ENCODE data around the gene MCF2L2.

The MCF2L2 gene

DNA sequence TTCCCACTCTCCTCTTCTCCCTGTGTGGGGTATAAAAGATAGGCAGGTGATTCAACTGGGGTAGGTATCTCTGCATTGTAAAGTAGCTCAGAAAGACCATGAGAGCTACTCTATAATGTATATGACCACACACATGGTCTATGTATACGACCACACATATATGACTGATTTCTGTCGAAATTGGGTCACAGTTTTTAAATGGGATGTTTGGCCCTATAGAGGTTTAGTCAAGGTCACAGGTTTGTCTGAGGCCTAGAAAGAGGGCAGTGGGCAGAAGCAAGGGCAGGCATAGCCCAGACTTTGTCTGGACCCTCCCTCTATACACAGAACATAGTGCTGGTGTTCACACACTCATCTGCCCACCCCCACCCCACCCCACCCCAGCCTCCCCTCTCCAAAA, 270.3 kb downstream of the MCF2L2 start:
- DNase-seq: no peak

DNA sequence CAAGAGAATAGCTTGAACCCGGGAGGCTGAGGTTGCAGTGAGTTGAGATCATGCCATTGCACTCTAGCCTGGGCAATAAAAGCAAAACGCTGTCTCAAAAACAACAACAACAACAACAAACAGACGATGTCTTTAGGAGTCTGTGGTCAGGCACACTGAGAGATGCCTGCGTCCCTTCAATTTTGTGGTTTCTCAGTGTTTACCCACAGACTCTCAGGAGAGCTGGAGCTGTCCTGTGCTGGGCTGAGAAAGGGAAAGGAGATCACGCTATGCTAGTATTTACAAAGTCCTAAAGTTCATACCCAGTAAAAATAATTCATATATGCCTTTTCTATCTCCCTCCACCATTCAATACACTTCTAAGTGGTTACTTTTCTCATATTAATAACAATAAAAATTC, 272.2 kb downstream of the MCF2L2 start:
- no peak for DNase-seq

DNA sequence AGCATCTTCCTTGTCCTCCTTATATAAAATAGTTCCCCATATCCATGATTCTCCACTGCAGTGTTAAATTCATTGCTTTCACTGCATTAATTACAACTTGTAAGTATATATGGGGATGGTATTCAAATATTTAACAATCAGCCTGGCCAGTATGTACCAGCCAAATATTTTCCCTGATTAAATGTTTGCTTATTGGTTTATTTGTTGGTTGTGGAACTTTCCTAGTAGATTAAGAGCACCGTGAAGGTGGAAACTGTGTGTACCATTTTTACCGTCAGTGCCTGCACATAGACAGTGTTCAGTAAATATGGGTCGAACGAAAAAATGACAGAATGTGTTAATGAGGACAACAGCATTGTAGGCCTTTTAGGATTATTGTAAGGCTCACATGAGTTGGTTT, 272.9 kb downstream of the MCF2L2 start:
- DNase-seq: no peak

DNA sequence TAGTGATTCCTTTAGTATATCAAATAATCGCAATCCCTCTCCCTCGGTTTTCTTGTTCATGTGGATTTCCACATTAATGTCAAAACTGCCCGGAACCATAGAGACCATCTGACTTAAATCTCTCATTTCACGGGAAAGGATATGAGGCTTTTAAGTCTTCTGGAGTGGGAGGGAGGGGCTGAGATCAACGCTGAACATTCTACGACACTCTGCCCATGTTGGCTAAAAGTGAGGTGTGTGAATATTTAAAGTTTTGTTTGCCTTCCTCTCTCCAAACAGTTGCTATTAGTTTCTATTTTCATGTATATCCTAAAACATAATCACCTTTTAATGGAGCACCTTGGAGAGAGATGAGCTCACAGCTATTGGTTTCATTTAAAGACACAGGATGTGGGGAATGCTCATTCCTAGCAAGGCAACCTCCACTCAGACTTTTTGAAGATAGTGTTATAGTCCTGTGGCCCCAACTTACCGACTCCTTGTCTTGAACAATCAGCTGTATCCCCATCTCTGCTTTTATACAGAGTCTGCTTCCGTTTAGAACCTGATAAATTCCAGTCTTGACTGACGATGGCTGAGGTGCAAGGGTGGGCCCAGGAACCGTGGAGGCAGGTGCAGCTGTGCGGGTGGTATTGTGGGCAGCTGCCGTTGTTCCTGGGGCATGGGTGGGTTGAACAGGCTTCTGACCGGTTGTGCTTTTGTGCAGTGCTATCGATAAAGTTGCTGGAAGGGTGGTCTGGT, 275.0 kb downstream of the MCF2L2 start:
- DNase-seq: no peak

DNA sequence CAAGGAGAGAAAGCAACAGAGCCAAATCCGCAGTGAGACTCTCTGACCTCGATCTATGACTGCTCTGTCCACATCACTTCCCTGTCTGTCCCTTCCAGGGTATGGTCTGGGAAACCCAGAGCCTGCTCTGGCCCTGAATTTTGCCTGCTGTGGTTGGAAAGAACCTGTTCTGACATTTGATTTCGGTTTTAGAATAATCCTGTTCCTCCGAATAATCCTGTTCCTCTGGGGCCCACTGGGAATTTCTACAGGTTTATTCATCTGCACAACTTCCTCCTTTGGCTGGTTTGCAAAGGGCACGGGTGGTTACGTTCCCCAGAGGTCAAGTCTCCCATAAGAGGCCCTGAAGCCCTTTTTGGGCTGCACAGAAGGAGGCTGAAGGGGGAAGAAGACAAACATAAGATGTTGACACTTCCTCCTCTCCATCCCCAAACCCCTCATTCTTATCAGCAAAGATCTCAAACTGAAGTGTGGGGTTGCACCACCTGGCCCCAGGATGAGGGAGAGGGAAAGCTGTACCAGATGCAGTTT, 276.5 kb downstream of the MCF2L2 start:
- no peak for DNase-seq

DNA sequence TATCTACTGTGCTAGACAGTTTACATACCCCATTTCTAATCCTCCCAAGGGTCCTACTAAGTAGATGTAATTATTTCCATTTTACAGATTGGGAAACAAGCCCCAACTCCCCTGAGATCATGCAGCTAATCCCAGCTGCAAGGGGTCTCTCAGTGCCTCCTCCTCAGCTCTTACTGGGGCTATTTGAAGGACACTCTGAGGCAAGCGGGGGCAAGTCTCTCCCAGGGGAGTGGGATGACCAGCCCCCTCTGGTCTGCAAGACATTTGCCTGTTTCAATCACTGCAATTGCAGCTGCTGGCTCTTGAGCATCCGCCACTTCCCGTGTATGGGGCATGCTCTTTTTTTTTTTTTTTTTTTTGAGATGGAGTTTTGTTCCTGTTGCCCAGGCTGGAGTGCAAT, 277.3 kb downstream of the MCF2L2 start:
- DNase-seq: no peak

DNA sequence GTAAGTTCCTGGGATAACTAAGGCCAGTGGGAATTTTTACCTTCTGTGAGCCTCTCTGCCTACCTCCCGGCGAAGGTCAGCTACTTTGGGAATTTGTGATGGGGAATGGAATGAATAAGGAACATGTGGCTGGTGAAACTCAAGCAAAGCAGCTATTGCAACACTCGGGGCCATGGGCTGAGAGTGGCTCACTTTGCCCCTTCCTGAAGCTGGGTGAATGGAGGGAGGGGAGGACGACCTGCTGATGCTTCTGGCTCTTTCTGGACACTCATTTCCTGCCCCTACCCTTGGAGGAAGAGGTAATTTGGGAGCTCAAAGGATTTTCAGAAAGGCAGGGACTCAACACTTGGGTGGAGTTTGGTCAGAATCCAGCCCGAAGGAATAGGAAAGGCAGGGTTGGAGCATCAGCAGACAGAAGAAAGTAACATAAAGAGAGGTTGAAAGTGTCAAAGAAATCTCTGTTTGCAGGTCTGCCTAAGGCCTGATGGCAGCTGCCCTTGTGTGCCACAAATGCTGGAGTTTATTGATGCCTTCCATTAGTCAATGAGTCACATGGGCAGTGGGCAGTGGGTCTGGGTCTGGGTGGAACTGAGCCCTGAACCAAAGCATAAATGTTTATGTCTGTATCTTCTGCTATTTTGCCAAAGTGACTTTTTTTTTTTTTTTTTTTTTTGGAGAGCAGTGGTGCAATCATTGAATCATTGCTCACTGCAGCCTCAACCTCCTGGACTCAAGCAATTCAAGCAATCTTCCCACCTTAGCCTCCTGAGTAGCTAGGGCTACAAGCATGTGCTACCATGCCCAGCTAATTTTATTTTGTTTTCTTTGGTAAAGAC, 278.3 kb downstream of the MCF2L2 start:
- no peak for DNase-seq

DNA sequence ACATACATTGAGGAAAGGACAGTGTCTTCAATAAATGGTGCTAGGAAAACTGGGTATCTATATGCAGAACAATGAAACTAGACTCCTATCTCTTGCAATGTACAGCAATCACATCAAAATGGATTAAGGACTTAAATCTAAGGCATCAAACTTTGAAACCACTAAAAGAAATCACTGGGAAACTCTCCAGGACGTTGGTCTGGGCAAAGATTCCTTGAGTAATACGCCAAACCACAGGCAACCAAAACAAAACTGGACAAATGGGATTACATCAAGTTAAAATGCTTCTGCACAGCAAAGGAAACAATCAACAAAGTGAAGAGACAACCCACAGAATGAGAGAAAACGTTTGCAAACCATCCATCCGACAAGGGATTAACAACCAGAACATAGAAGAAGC, 280.4 kb downstream of the MCF2L2 start:
- DNase-seq: no peak

DNA sequence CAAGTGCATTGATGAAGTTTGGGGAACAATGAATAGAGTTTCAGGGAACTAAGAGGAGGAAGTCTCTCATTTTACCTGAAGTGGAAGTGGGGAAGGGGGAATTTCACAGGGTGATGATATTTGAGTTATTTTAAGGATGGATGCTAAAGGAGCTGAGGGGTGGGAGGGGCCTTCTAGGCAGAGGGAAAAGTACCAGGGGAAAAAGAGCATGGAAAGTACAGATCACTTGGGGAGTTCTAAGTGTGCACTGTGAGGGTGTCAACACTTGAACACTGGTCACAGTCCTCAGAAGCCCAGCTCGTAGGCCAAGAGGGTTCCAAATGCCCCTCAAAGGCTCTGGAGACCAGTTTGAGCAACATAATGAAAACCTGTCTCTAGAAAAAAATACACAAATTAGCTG, 284.1 kb downstream of the MCF2L2 start:
- DNase-seq: no peak

DNA sequence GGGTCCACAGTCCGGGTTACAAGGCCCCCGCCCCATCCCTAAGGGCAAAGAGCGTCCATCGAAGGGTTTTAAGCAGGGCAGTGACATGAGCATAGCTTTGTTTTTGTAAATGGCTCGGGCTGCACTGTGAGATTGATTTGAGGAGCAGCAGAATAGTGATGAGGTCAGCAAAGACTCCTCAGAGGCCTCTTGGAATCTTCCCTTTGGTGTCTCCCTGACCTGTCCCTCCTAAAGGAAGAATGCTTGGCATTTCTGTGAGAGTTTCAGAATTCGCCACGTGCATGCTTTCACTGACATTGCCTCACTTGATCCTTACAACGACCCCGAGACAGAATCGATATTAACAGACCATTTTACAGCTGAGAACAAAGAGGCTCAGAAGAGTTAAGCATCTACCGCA, 286.2 kb downstream of the MCF2L2 start:
- no peak for DNase-seq

DNA sequence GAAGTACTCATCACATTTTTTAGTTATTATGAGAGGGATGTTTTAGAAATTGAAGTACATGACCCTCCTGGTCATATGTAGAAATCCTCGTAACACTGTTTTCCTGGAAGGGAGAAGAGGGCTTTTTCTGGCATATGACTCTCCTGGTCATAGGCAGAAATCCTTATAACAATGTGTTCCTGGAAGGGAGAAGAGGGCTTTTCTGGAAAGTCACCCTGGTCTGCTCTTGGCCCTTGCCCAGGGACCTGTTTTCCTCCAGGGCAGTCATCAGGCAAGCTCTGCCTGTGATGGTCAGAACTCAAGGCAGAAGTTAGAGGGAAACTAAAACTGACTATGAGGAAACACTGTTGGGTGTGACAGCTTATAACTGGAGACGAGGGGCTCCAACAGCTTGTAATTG, 293.6 kb downstream of the MCF2L2 start:
- DNase-seq: no peak

DNA sequence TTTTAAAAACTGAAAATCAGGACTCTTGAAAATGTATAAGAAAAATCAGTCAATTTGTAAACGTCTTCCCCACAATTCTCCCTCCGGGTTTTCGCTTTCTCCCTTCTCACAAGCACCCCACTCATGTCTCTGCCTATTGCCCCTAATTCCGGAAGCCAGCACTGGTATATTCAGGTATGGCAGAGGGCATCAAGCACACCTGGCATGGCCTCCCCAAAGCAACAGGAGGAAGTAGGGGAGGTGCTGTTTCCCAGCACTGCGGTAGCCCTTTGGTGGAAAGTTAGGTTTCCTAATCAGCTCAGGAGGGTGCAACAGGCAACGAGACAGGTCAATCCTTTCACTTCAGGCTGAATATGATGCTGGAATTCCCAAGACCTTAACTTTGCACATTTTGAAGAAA, 296.0 kb downstream of the MCF2L2 start:
- DNase-seq: no peak

DNA sequence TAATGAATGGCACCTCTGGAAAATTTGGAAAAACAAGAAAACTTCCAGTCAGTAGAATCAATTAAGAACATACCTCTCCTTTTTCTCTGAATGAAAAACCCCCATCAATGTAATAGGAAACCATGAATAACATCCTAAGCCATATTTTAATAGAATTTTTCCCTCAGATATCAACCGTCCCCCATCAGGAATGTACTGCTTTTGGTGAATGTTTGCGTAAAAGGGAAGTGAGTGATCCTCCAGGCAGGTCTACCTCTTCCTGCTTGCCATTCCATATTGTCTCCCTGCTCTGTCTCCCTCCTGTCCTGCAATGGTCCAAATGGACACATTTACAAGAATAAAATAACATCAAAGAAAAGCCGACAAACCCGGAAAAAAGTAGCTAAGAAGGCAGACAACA, 296.7 kb downstream of the MCF2L2 start:
- no peak for DNase-seq

DNA sequence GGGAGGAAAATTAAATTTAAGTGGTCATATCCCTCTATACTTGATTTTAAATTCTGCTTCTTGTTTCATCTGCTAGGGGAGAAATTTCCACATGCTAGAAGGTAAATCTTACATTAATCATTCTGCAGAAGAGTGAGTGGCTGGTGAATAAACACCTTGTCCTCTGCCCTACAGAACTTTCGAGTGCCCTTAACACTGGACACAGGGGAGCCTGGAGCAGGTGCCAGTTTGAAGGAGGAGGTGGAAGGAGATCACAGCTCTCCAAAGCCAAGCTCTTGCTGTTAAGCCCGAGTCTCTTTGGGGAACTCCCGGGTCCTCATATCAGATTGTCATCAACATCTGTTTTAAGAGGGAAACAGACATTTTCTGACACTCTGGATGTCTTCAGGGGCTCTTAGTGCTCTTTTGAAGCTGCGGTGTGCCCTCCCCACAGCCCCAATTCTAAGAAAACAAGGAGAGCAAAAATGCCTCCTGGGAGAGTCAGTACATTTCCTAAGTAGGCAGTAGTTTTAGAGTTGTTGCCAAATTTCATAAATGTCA, 297.2 kb downstream of the MCF2L2 start:
- no peak for DNase-seq

DNA sequence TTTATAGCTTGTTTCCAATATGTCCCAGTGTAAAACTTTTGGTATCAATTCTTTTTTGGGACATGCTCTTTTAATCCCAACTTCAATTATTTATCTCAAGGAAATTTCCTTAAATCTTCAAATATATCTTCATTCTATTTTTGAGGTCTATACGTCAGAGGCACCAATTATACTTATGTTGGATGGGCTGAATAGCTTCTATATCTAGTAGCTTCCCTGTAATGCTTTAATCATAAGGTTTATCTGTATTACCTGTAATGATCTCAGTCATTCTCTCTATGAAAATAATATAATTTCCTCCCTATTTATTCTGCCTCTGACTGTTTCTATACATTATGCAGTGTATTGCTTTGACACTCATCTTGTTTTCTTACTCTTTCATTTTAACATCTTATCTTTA, 299.2 kb downstream of the MCF2L2 start:
- DNase-seq: no peak

DNA sequence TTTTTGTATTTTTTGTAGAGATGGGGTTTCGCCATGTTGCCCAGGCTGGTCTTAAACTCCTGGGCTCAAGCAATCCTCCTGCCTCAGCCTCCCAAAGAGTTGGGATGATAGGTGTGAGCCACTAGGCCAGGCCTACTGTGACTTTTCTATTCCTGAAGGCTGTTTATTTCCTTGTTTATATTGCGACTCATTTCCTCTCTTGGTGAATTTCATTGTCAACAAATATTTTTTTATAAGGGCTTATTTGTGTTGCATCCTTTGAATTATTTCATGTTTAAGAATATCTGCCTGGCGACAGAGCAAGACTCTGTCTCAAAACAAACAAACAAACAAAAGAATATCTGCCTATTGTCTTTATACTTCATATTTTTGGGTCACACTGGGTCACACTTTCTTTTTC, 299.7 kb downstream of the MCF2L2 start:
- DNase-seq: no peak

Data from NCI-H524 treated with DMSO at 0.1 percent for 48 hours (cell line).